ENCODE results near the gene ZBTB38. TPM values are rescaled to one million over a fixed set of nuclear protein-coding genes. Genes with fewer than 3 reads are reported as not detected.
A peak's percentile ranks its signal among the peaks of the same experiment; 100 is the strongest.

Gene ZBTB38
- total RNA-seq, 2 experiments from 2014 or later, result 21.8 to 22.0 TPM

DNA sequence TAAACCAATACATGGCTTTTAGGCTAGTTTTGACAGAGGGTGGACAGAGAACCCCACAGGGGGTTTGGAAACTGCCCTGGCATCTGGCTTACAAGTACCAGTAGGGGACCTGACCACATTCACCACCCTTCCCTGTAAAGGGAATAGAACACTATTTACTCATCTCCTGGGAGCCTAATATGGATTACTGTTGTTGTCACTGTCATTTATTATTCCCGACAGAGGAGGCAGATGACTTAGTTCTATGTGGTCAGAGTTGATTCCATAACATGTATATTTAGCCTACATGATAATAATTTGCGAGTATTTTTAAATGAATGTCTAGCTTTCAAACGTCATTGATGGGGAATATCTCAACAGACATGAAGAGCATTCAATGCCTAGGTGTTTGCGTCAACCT is 15.9 kb downstream of the ZBTB38 start:
- ATAC-seq (ENCODE audit: poor library complexity) (no peak), DNase-seq (no peak)
- Histone ChIP-seq H3K4me1 (ENCODE audit: insufficient read depth, low read length) (peaks cover 12% of the 10 kb centered on the region), H3K27me3 (ENCODE audit: control insufficient read depth in 1 of 2, insufficient read depth in 2 of 2, low read length in 2 of 2) (no peaks in the 10 kb centered on the region), H3K36me3 (ENCODE audit: insufficient read depth, low read length) (no peaks in the 10 kb centered on the region), H3K9me3 (ENCODE audit: control insufficient read depth in 1 of 2, insufficient read depth in 1 of 2, low read length in 2 of 2) (no peaks in the 10 kb centered on the region), H3K27ac (ENCODE audit: low read depth in 1 of 2, low read length in 2 of 2) (no peak overlapping the region), H3K4me3 (ENCODE audit: low read length) (no peak overlapping the region)
- Mint-ChIP-seq H3K27ac (peak overlapping the region; percentile 6), H3K4me1 (ENCODE audit: low read depth) (peaks cover 9% of the 10 kb centered on the region), H3K9me3 (no peaks in the 10 kb centered on the region), H3K4me3 (peak overlapping the region; percentile 26), H3K36me3 (ENCODE audit: low read depth) (no peaks in the 10 kb centered on the region), H3K27me3 (no peaks in the 10 kb centered on the region)
- TF ChIP-seq, protein P1, sequence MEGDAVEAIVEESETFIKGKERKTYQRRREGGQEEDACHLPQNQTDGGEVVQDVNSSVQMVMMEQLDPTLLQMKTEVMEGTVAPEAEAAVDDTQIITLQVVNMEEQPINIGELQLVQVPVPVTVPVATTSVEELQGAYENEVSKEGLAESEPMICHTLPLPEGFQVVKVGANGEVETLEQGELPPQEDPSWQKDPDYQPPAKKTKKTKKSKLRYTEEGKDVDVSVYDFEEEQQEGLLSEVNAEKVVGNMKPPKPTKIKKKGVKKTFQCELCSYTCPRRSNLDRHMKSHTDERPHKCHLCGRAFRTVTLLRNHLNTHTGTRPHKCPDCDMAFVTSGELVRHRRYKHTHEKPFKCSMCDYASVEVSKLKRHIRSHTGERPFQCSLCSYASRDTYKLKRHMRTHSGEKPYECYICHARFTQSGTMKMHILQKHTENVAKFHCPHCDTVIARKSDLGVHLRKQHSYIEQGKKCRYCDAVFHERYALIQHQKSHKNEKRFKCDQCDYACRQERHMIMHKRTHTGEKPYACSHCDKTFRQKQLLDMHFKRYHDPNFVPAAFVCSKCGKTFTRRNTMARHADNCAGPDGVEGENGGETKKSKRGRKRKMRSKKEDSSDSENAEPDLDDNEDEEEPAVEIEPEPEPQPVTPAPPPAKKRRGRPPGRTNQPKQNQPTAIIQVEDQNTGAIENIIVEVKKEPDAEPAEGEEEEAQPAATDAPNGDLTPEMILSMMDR (IDR thresholded peaks at IDR 0.05), result no peak
- ChIA-PET CTCF (interaction anchor here (0.7 to 1.6 kb wide), 4 partner anchors 12 to 72 kb away, joined by 3 to 4 read pairs (median 3); no protein-coding TSS in a partner anchor), POLR2A (interaction anchor here (1.3 to 4.0 kb wide), 4 partner anchors 11 to 28 kb away, joined by 3 to 28 read pairs (median 4); no protein-coding TSS in a partner anchor)
- intact Hi-C loops (cut with DNase I, micrococcal nuclease), result no loop called here

DNA sequence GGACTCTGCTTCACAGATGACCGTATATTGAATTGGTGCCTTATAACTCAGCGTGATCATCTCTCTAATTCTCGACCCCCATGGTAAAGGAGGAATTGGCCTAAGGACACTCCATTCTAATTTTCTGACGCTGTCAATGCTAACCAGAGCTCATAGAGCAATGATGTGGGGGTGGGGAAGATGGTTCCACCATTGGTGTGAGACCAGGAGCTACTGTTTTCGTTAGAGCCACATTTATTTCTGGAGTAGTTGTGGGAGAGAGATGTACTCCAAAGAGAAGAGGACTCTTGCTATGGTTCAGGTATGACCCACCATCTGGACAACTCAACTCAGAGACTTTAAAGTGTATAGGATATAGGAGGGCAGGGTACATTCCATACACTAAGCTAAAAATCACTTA is 16.3 kb downstream of the ZBTB38 start:
- H3K4me1 Mint-ChIP-seq (ENCODE audit: low read depth), result peaks cover 6% of the 10 kb centered on the region
- peak overlapping the region; percentile 6 for H3K27ac Mint-ChIP-seq
- H3K4me1 ChIP-seq (ENCODE audit: insufficient read depth, low read length), result peaks cover 8% of the 10 kb centered on the region
- ChIA-PET CTCF (interaction anchor here (0.9 to 1.5 kb wide), 3 partner anchors 12 to 82 kb away, joined by 3 read pairs; no protein-coding TSS in a partner anchor), POLR2A (interaction anchor here (0.8 to 4.0 kb wide), 4 partner anchors 11 to 28 kb away, joined by 3 to 28 read pairs (median 4); no protein-coding TSS in a partner anchor)
- H3K27ac ChIP-seq (ENCODE audit: low read depth in 1 of 2, low read length in 2 of 2), result no peak overlapping the region
- H3K9me3 ChIP-seq (ENCODE audit: control insufficient read depth in 1 of 2, insufficient read depth in 1 of 2, low read length in 2 of 2), result no peaks in the 10 kb centered on the region
- no peaks in the 10 kb centered on the region for H3K9me3 Mint-ChIP-seq
- no peaks in the 10 kb centered on the region for H3K27me3 Mint-ChIP-seq
- peak overlapping the region; percentile 13 for H3K4me3 Mint-ChIP-seq
- TF ChIP-seq, protein P1 (IDR thresholded peaks at IDR 0.05), result no peak
- no peaks in the 10 kb centered on the region for H3K36me3 Mint-ChIP-seq (ENCODE audit: low read depth)
- DNase-seq (no peak), ATAC-seq (ENCODE audit: poor library complexity) (no peak)
- no peaks in the 10 kb centered on the region for H3K27me3 ChIP-seq (ENCODE audit: control insufficient read depth in 1 of 2, insufficient read depth in 2 of 2, low read length in 2 of 2)
- H3K4me3 ChIP-seq (ENCODE audit: low read length), result no peak overlapping the region
- no peaks in the 10 kb centered on the region for H3K36me3 ChIP-seq (ENCODE audit: insufficient read depth, low read length)
- intact Hi-C loops (cut with DNase I, micrococcal nuclease), result no loop called here

- peak overlapping the region; percentile 47 for H3K4me3 ChIP-seq (ENCODE audit: low read length)
- DNase-seq, result no peak
- Mint-ChIP-seq H3K9me3 (no peaks in the 10 kb centered on the region), H3K27ac (peak overlapping the region; percentile 47), H3K4me3 (peak overlapping the region; percentile 69), H3K27me3 (no peaks in the 10 kb centered on the region), H3K4me1 (ENCODE audit: low read depth) (peaks cover 6% of the 10 kb centered on the region), H3K36me3 (ENCODE audit: low read depth) (no peaks in the 10 kb centered on the region)
- no peaks in the 10 kb centered on the region for H3K9me3 ChIP-seq (ENCODE audit: control insufficient read depth in 1 of 2, insufficient read depth in 1 of 2, low read length in 2 of 2)
- no peaks in the 10 kb centered on the region for H3K36me3 ChIP-seq (ENCODE audit: insufficient read depth, low read length)
- H3K27ac ChIP-seq (ENCODE audit: low read depth in 1 of 2, low read length in 2 of 2), result no peak overlapping the region
- ChIA-PET CTCF (interaction anchor here (0.9 to 1.5 kb wide), 6 partner anchors 13 to 83 kb away, joined by 3 to 4 read pairs (median 3); no protein-coding TSS in a partner anchor), POLR2A (interaction anchor here (0.7 to 4.0 kb wide), 8 partner anchors 12 to 154 kb away, joined by 3 to 28 read pairs (median 4); partner anchors contain the start of gene PXYLP1)
- TF ChIP-seq, protein P1 (IDR thresholded peaks at IDR 0.05), result no peak
- peaks cover 3% of the 10 kb centered on the region for H3K4me1 ChIP-seq (ENCODE audit: insufficient read depth, low read length)
- peak; percentile 25 for ATAC-seq (ENCODE audit: poor library complexity)
- intact Hi-C loops (cut with DNase I, micrococcal nuclease), result no loop called here
- no peaks in the 10 kb centered on the region for H3K27me3 ChIP-seq (ENCODE audit: control insufficient read depth in 1 of 2, insufficient read depth in 2 of 2, low read length in 2 of 2)
Measured at GRCh38 chr3:141385406-141386125, 17.3 kb downstream of the ZBTB38 start.
